Keratinocyte (primary cell): ENCODE measurements around the gene KRTAP10-4.

Experiments used
- CTCF ChIP-seq, 3 experiments: IDR thresholded peaks in 1 of 3; conservative IDR thresholded peaks in 1 of 3; optimal IDR thresholded peaks in 1 of 3; 2 replicates in 2 of 3; 3 replicates in 1 of 3; pipeline versions ENCODE3 to v1.5.1; 2011; ENCODE audit warnings: low read length in 3 of 3, mild to moderate bottlenecking in 3 of 3, moderate library complexity in 2 of 3, control low read depth in 1 of 3, inconsistent platforms in 1 of 3; ENCODE audit not compliant: insufficient read depth in 2 of 3; ENCODE audit errors: extremely low read depth in 1 of 3
- EZH2 ChIP-seq: IDR thresholded peaks from one replicate; pipeline ENCODE4 v1.6.1; 2012; ENCODE audit warnings: inconsistent platforms, mild to moderate bottlenecking, low read length, moderate library complexity

GRCh38 chr21:44529503-44530125 is 43.9 kb upstream of the KRTAP10-4 start:
- no peak for TF ChIP-seq EZH2
- TF ChIP-seq CTCF (optimal IDR thresholded peaks at IDR 0.05 in 1 of 3, IDR thresholded peaks at IDR 0.05 in 1 of 3, conservative IDR thresholded peaks at IDR 0.05 in 1 of 3; ENCODE audit: extremely low read depth in 1 of 3, insufficient read depth in 2 of 3, low read length in 3 of 3), result no peak
